Activated B cell treated with CpG ODN at 0.5 μM for 24 hours (primary cell): ENCODE measurements around the gene IQCE. TPM values are rescaled to one million over a fixed set of nuclear protein-coding genes. Genes with fewer than 3 reads are reported as not detected.
"Not testable (repeated sequence)": the region's sequence is repeated elsewhere in the genome, so short reads cannot be mapped to it uniquely, and the experiment has no call there.

Experiments
- ATAC-seq: fragments of 200-7000 bp; cut with Tn5 transposase; one replicate; pipeline ENCODE4 v1.10.0; 2021; ENCODE audit warnings: low read depth, mild to moderate bottlenecking, moderate library complexity
- CTCF ChIA-PET: fragments of 350-600 bp; sonication (Branson Sonifier 250); formaldehyde crosslinking; loops from one replicate; lab custom pipeline; 2021; ENCODE audit warnings: antibody characterized with exemption; lab: Charles Lee
- POLR2A ChIA-PET: fragments of 350-600 bp; sonication (Branson Sonifier 250); formaldehyde crosslinking; loops from one replicate; lab custom pipeline; 2021; ENCODE audit warnings: antibody characterized with exemption; lab: Charles Lee
- DNase-seq: peaks from one replicate; pipeline ENCODE4 v3.0.0; 2022
- H3K27ac Mint-ChIP-seq: one replicate; pipeline ENCODE4 v1.8.0; 2020; ENCODE audit warnings: mixed read lengths
- H3K27me3 Mint-ChIP-seq: one replicate; pipeline ENCODE4 v1.8.0; 2021; ENCODE audit warnings: mixed read lengths
- H3K36me3 Mint-ChIP-seq: one replicate; pipeline ENCODE4 v1.8.0; 2021; ENCODE audit warnings: low read depth, mixed read lengths
- H3K4me1 Mint-ChIP-seq: one replicate; pipeline ENCODE4 v1.8.0; 2021; ENCODE audit warnings: mixed read lengths
- H3K4me3 Mint-ChIP-seq: one replicate; pipeline ENCODE4 v1.8.0; 2020; ENCODE audit warnings: mild to moderate bottlenecking, mixed read lengths
- H3K9me3 Mint-ChIP-seq: one replicate; pipeline ENCODE4 v1.8.0; 2020; ENCODE audit warnings: mixed read lengths
- intact Hi-C: fragments of 100-400 bp; cut with micrococcal nuclease; formaldehyde crosslinking; loops from one replicate; pipeline ENCODE4 v1.15.1; 2024
- total RNA-seq: library from RNA; stranded (reverse); gene quantifications from 2 replicates; pipeline ENCODE4 v1.2.3, GENCODE V29; 2022
- TF ChIP-seq, protein P1 (sequence below): fragments of 200-600 bp; IDR thresholded peaks from one replicate; pipeline ENCODE4 v1.8.0; 2022; ENCODE audit warnings: antibody characterized with exemption, mild to moderate bottlenecking

Gene IQCE
- total RNA-seq, 1 donor from 2014 or later = 7.7 TPM

DNA sequence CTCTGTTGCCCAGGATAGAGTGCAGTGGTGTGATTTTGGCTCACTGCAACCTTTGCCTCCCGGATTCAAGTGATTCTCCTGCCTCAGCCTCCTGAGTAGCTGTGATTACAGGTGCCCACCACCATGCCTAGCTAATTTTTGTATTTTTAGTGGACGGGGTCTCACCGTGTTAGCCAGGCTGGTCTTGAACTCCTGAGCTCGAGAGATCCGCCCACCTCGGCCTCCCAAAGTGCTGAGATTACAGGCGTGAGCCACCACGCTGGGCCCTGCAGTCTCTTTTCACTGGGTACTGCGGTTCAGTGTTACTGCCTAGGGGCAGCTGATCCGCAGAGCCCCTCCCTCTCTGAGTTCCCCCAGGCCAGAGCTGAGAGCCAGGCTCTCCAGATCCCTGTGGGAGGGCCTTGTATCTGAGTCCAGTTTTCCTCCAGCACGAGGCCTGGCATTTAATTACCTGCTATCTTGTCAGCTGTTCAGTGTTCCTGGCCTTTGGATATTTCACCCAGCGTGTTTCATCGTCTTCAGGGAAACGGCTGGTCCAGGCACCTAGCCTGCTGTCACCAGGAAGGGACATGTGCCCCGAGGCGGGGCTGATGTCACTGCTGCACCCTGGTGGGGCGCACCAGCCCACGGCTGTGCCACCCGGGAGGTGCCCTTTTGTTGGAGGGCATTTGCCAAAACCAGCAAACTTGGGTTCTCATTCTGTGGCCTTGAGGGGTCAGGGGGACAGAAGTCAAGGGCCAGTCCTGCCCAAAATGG lies 22.7 kb upstream of the IQCE start:
- H3K27me3 Mint-ChIP-seq, ATAC-seq, H3K27ac Mint-ChIP-seq, DNase-seq, H3K4me3 Mint-ChIP-seq, CTCF ChIA-PET, intact Hi-C loops, H3K9me3 Mint-ChIP-seq, H3K4me1 Mint-ChIP-seq: not testable (repeated sequence)
- POLR2A ChIA-PET = interaction anchor here (0.7 to 1.2 kb wide), 5 partner anchors 16 to 175 kb away, joined by 3 to 13 read pairs (median 3); partner anchors contain the start of gene BRAT1
- peaks cover 14% of the 10 kb centered on the region for H3K36me3 Mint-ChIP-seq

DNA sequence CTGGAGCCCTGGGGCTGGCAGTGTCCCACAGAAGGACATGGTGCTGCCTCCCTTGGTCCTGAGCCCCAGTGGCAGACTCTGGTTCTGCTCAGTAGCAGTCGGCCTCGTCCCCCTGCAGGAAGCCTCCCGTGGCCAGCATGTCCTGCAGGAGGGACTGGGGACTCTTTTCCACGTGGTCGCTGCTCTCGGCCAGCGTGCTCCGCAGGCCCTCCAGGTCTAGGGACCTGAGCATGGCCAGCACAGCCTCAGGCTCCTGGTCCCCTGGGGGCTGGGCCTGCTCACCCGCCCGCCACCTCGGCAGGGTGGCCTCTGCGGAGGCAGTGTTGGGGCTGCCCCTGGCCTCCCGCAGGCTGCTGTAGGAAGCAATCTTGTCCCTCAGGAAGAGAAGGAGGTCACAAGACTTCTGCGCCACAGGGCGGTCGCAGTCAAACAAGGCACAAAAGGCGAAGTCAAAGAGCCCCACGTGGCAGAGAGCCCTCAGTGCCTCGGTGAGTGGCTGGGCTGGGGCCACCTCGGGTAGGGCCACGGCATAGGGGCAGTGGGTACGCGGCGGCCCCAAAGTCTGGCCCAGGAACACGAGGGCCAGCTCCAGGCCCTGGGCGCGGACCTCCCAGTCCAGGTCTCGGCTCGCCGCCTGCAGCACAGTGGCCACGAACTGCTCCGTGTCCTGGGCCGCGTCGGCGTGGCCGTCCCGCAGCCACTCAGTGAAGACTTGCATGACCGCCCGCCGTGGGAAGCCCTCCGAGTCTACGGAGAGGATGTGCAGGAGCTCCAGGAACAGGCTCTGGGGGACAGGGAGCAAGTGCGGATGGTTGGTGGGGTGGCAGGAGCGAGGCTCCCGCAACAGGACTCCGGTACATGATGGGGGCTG lies 20.6 kb upstream of the IQCE start:
- Mint-ChIP-seq H3K4me3 (no peak overlapping the region), H3K36me3 (peaks cover 27% of the 10 kb centered on the region), H3K9me3 (no peaks in the 10 kb centered on the region), H3K27ac (no peak overlapping the region), H3K27me3 (no peaks in the 10 kb centered on the region), H3K4me1 (no peaks in the 10 kb centered on the region)
- intact Hi-C loops = no loop called here
- ChIA-PET CTCF (no interaction called here), POLR2A (interaction anchor here (1.9 kb wide), 1 partner anchor 9 kb away, joined by 6 read pairs; no protein-coding TSS in a partner anchor)
- ATAC-seq (peak; percentile 46), DNase-seq (no peak)
- TF ChIP-seq, protein P1, sequence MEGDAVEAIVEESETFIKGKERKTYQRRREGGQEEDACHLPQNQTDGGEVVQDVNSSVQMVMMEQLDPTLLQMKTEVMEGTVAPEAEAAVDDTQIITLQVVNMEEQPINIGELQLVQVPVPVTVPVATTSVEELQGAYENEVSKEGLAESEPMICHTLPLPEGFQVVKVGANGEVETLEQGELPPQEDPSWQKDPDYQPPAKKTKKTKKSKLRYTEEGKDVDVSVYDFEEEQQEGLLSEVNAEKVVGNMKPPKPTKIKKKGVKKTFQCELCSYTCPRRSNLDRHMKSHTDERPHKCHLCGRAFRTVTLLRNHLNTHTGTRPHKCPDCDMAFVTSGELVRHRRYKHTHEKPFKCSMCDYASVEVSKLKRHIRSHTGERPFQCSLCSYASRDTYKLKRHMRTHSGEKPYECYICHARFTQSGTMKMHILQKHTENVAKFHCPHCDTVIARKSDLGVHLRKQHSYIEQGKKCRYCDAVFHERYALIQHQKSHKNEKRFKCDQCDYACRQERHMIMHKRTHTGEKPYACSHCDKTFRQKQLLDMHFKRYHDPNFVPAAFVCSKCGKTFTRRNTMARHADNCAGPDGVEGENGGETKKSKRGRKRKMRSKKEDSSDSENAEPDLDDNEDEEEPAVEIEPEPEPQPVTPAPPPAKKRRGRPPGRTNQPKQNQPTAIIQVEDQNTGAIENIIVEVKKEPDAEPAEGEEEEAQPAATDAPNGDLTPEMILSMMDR = no peak

DNA sequence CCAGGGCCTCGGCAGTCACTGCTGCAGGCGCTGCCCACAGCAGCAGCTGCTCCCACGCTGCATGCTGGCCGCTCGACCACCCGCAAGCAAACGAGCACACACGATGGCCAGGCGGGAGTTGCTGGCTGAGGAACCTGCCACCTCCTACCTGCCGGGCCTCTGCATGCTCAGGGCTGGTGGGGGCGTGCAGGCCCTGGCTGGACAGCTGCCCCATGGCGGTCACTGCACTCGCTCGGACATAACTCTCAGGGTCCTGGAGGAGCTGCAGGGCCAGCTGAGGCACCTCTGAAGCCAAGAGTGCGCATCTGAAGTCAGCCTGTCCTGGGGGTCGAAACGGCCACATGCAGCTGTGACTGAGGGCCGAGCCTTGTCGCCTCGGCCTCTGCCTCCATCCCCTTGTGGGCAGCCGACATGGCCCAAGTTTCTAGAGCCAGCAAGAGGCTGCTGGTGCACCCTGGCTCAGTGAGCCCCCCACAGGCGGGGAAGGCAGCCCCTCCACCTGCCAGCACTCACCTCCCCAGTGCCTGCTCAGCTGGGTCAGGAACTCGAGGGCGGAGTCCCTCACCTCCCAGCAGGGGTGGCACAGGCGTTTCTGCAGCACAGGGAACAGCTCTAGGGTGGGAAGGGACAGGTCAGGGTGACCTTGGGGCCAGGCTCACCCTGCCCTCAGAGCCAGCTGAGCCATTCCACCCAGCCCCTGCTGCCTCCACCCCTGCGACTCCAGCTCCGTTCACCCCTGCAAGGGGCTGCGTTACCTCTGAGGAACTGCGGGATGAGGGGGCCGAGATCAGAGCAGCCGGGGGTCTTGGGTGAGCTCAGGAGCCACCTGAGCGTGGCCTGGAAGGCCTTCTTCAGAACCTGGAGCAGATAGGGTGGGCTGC lies 19.5 kb upstream of the IQCE start:
- ATAC-seq = no peak
- peaks cover 7% of the 10 kb centered on the region for H3K4me1 Mint-ChIP-seq
- no peak overlapping the region for H3K4me3 Mint-ChIP-seq
- DNase-seq = no peak
- no peak overlapping the region for H3K27ac Mint-ChIP-seq
- H3K27me3 Mint-ChIP-seq = no peaks in the 10 kb centered on the region
- intact Hi-C loops = no loop called here
- TF ChIP-seq, protein P1 = no peak
- H3K36me3 Mint-ChIP-seq = peaks cover 38% of the 10 kb centered on the region
- ChIA-PET CTCF (no interaction called here), POLR2A (interaction anchor here (0.6 to 1.9 kb wide), 5 partner anchors 9 to 179 kb away, joined by 3 to 6 read pairs (median 3); no protein-coding TSS in a partner anchor)
- H3K9me3 Mint-ChIP-seq = no peaks in the 10 kb centered on the region

DNA sequence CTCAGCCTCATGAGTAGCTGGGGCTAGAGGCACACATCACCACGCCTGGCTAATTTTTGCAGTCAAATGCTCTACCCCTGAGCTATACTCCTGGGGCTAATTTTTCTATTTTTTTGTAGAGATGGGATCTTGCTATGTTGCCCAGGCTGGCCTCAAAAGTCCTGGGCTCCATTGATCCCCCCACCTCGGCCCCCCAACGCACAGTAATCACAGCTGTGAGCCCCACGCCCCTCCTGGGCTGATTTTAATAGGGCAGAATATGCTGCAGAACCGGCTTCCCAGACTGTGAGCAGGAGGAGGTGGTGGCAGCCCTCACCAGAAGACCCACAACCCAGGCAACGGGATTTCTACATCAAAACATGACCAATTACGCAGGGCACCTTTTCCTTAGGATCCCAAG lies 18.6 kb upstream of the IQCE start:
- Mint-ChIP-seq H3K36me3 (peaks cover 42% of the 10 kb centered on the region), H3K4me3 (no peak overlapping the region), H3K27ac (no peak overlapping the region), H3K27me3 (no peaks in the 10 kb centered on the region), H3K9me3 (no peaks in the 10 kb centered on the region), H3K4me1 (peaks cover 10% of the 10 kb centered on the region)
- TF ChIP-seq, protein P1 = no peak
- intact Hi-C loops = no loop called here
- POLR2A ChIA-PET = interaction anchor here (0.6 to 1.9 kb wide), 3 partner anchors 9 to 178 kb away, joined by 3 to 6 read pairs (median 4); no protein-coding TSS in a partner anchor
- DNase-seq = no peak
- no peak for ATAC-seq
- CTCF ChIA-PET = no interaction called here

DNA sequence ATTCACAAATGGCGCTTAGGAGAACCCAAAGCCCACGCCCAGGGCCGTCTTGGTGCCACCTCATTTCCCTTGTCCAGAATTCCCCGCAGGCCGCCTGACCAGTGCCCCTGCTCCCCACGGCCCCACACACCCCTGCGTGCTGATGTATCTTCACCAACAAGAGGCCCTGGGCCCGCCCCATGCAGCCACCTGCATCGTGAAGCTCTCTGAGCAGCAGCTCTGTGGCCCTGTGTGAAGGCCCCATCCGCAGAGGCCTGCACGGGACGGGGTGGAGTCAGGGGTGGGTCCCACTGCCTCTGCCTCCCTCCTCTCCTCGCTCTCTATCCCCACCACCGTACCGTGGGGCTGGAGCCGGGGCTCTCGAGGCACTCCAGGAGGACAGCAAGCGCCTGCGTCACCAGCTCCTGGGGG lies 18.1 kb upstream of the IQCE start:
- CTCF ChIA-PET = no interaction called here

More for the DNA sequence above, 18.1 kb upstream of the IQCE start:
- no peak overlapping the region for H3K27ac Mint-ChIP-seq
- H3K4me1 Mint-ChIP-seq = peaks cover 10% of the 10 kb centered on the region
- POLR2A ChIA-PET = no interaction called here
- peaks cover 43% of the 10 kb centered on the region for H3K36me3 Mint-ChIP-seq
- H3K27me3 Mint-ChIP-seq = no peaks in the 10 kb centered on the region
- intact Hi-C loops = no loop called here
- no peaks in the 10 kb centered on the region for H3K9me3 Mint-ChIP-seq
- no peak for ATAC-seq
- TF ChIP-seq, protein P1 = no peak
- H3K4me3 Mint-ChIP-seq = no peak overlapping the region
- no peak for DNase-seq
